Transverse colon (tissue), 4 donors: ENCODE results near the gene GPS1. TPM values are rescaled to one million over a fixed set of nuclear protein-coding genes. Genes with fewer than 3 reads are reported as not detected.

Source experiments
- DNase-seq: peaks from one replicate; pipeline ENCODE4 v3.0.0-alpha.2; 2019
- H3K27ac ChIP-seq, 4 donors: fragments of 200-600 bp; sonication (generic); 2 replicates each; pipeline ENCODE4 v1.5.1; 2016 to 2018; ENCODE audit warnings: inconsistent platforms in 4 of 4
- H3K27me3 ChIP-seq: fragments of 200-600 bp; sonication (generic); 2 replicates; pipeline ENCODE4 v1.5.1; 2017; ENCODE audit warnings: inconsistent platforms
- H3K36me3 ChIP-seq, 4 donors: fragments of 200-600 bp; sonication (generic); 2 replicates each; pipeline ENCODE4 v1.5.1; 2017 to 2019; ENCODE audit warnings: inconsistent platforms in 4 of 4
- H3K4me1 ChIP-seq, 4 donors: fragments of 200-600 bp; sonication (generic); 2 replicates each; pipeline ENCODE4 v1.5.1; 2017 to 2020; ENCODE audit warnings: inconsistent platforms in 4 of 4
- H3K4me3 ChIP-seq, 4 donors: fragments of 200-600 bp; sonication (generic); 1 replicate in 1 of 4; 2 replicates in 3 of 4; pipeline versions ENCODE4 v1.5.1 to v1.6.1; 2017 to 2019; ENCODE audit warnings: inconsistent platforms in 4 of 4
- H3K9me3 ChIP-seq, 2 donors: fragments of 200-600 bp; sonication (generic); 2 replicates each; pipeline ENCODE4 v1.5.1; 2017 to 2019; ENCODE audit warnings: inconsistent platforms in 2 of 2
- EP300 ChIP-seq: sonication (generic); formaldehyde crosslinking; IDR thresholded peaks from one replicate; pipeline ENCODE4 v1.6.1; 2017; ENCODE audit warnings: antibody characterized with exemption, low read depth
- POLR2A ChIP-seq: fragments of 450-650 bp; IDR thresholded peaks from one replicate; pipeline ENCODE4 v1.6.1; 2016; ENCODE audit warnings: antibody characterized with exemption, mild to moderate bottlenecking, moderate library complexity
- POLR2AphosphoS5 ChIP-seq, 3 donors: sonication (generic); formaldehyde crosslinking; IDR thresholded peaks; one replicate each; pipeline ENCODE4 v1.6.1; 2016; ENCODE audit warnings: antibody characterized with exemption in 3 of 3
- WGBS, 2 donors: methylation state at CpG; one replicate each; pipeline ENCODE4 v1.1.5; 2018; ENCODE audit warnings: low coverage in 1 of 2; 5-methylcytosine and 5-hydroxymethylcytosine counted together
- in situ Hi-C, 4 donors: fragments of 200-750 bp; cut with MboI; loops; one replicate each; pipeline versions ENCODE4 v1.15.0 to v1.15.1; 2017; ENCODE audit warnings: low sequenced_read_pairs in 3 of 4, low pct_ligation_motif_present in 1 of 4, low pct_unique_long_range_greater_than_20kb in 1 of 4
- intact Hi-C: fragments of 100-400 bp; cut with DNase I; formaldehyde crosslinking; loops from one replicate; pipeline ENCODE4 v1.15.1; 2023; ENCODE audit warnings: low total_unique reads
- total RNA-seq, 4 donors: library from RNA; depleted of rRNA; stranded (reverse); fragments of >200 nt; gene quantifications; one replicate each; pipeline ENCODE4 v1.1.0, GENCODE V29; 2016
- TF ChIP-seq, protein P1 (sequence below), 5 experiments: fragments of 200-600 bp in 3 of 5; fragments of 450-650 bp in 2 of 5; sonication (generic) in 3 of 5; IDR thresholded peaks; 1 replicate in 2 of 5; 2 replicates in 3 of 5; pipeline ENCODE4 v1.5.1; 2016 to 2017; ENCODE audit warnings: antibody characterized with exemption in 5 of 5, inconsistent platforms in 3 of 5, mild to moderate bottlenecking in 2 of 5, moderate library complexity in 1 of 5

Gene GPS1
- total RNA-seq, 4 donors from 2014 or later, result 42.0 to 160 (median 85.5) TPM

DNA sequence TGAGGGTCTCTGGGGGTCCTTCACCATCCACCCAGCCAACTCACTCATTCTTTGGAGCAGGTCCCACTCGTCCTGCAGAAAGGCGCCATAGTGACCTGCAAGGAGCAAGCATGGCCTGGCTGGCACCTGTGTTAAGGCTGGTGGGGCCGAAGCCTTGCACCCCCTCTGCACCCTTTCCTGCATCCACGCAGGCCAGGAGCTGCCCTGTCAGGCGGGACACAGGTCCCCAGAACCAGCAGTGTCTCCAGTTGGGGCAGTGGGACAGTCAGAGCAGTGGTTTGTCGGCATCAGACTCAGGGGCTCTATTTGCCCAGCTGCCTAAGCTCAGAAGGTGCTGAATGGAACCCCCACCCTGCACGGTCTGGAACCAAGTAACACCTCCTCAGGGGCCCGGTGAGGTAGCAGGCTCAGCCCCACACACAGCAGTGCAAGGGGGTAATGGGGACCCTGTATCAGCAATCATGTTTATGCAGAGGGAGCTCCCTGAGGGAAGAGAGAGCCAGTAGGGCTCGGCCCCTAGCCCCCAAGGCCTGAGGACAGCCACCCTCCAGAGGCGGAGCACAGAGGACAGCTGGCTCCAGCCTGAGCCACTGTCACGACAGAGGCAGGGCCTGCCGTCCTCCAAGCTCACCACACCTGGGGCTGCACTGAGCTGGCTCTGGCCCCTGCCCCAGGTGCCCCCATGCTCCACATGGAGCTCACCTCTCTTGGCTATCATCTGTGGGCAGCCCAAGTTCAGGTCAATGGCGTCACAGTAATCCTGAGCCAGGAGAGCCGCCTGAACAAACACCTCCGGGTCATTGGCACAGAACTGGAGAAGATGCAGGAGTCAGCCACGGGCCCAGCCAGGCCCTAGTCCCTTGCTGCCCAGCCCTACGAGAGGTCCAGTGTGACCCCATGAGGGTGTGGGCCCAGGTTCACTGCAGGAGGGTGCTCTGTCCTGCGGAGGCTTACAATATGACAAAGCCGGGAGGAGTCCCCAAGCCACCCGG lies 12.0 kb downstream of the GPS1 start:
- in situ Hi-C loops, result no loop called here
- H3K27ac ChIP-seq, result peak overlapping the region in 3 of 4 donors; percentile 84 to 91 (median 90)

DNA sequence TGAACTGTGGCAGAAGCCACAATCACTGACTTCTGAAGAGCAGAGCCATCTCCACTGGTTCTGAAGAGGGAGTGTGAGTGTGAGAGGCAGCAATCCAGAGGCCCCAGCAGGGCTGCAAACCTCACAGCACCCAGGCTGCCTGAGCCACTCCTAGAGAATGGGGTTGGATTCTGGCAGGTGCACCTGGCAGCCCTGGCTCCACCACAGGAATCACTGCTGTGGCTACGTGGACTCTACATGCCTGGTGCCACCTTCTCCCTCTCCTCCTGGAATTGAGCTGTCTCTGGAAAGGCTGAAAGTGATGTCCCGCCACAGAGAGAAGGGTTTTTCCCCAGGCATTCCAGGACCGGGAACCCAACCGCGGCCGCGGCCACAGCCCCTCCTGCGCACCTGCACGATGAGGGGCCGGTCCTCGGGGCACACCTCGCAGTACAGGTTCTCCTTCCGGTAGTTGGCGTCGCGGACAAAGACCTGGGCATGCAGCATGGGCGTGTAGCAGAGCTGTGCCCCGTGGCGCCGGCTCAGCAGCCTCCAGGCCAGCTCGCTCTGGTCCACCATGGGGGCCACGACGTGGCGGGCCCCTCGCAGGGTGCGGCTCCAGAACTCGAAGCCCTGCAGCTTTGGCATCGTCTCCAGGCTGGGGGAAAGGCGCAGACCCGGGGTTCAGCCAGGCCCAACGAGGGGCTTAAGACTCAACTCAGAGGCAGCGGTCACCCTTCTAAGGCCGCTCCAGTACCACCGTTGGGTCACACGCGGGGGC lies 12.9 kb downstream of the GPS1 start:
- 26% methylated on average over 34 of the region's 36 CpGs; no CpG with 5 or more reads in 1 of the 2 donors for WGBS, 2 donors
- Histone ChIP-seq H3K27me3 (no peaks in the 10 kb centered on the region), H3K4me1 (peaks cover 13 to 24% (median 23%) of the 10 kb centered on the region in 4 donors), H3K27ac (peak overlapping the region; percentile 84 to 92 (median 90)), H3K9me3 (no peaks in the 10 kb centered on the region), H3K36me3 (no peaks in the 10 kb centered on the region), H3K4me3 (peak overlapping the region; percentile 82 to 97 (median 92))
- DNase-seq, result peak; percentile 64
- intact Hi-C loops, result no loop called here
- in situ Hi-C loops, result no loop called here
- peak; percentile 43 for TF ChIP-seq POLR2A
- TF ChIP-seq EP300, result no peak
- peak in 1 of 3 donors; percentile 33 for TF ChIP-seq POLR2AphosphoS5 (IDR thresholded peaks at IDR 0.05)
- TF ChIP-seq, protein P1, sequence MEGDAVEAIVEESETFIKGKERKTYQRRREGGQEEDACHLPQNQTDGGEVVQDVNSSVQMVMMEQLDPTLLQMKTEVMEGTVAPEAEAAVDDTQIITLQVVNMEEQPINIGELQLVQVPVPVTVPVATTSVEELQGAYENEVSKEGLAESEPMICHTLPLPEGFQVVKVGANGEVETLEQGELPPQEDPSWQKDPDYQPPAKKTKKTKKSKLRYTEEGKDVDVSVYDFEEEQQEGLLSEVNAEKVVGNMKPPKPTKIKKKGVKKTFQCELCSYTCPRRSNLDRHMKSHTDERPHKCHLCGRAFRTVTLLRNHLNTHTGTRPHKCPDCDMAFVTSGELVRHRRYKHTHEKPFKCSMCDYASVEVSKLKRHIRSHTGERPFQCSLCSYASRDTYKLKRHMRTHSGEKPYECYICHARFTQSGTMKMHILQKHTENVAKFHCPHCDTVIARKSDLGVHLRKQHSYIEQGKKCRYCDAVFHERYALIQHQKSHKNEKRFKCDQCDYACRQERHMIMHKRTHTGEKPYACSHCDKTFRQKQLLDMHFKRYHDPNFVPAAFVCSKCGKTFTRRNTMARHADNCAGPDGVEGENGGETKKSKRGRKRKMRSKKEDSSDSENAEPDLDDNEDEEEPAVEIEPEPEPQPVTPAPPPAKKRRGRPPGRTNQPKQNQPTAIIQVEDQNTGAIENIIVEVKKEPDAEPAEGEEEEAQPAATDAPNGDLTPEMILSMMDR (IDR thresholded peaks at IDR 0.05), result no peak

More for the DNA sequence above, 12.0 kb downstream of the GPS1 start:
- intact Hi-C loops, result no loop called here
- Histone ChIP-seq H3K9me3 (no peaks in the 10 kb centered on the region), H3K4me1 (peaks cover 13 to 24% (median 23%) of the 10 kb centered on the region in 4 donors), H3K4me3 (peak overlapping the region in 1 of 4 donors; percentile 82), H3K27me3 (no peaks in the 10 kb centered on the region), H3K36me3 (no peaks in the 10 kb centered on the region)
- TF ChIP-seq, protein P1 (IDR thresholded peaks at IDR 0.05), result no peak
- DNase-seq, result no peak
- 78% methylated on average over 11 of the region's 20 CpGs; no CpG with 5 or more reads in 1 of the 2 donors for WGBS, 2 donors

DNA sequence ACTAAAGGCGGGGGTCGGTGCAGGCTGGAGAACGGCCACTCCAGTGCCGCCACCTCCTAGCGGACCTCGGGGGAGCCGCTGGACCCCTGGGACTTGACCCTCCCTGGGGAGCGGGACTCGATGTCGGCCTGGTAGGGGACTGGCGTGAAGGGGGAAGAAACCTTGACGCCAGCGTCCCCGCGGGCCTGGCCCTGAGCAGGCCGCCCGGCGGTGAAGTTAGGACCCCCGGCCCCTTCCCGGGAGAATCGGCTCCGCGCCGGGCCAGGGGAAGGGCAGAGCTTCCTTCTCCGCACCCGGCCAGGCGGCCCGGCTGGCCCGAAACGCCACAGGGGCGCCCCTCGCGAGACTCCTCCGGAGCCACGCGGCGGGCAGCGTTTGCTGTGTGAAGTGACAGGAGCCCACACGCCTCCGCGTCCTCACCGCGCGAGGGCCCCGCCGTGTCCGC lies 13.5 kb downstream of the GPS1 start:
- in situ Hi-C loops (no loop called here), intact Hi-C loops (no loop called here)
- Histone ChIP-seq H3K4me1 (peaks cover 13 to 24% (median 23%) of the 10 kb centered on the region in 4 donors), H3K27ac (peak overlapping the region; percentile 84 to 92 (median 90)), H3K9me3 (no peaks in the 10 kb centered on the region), H3K4me3 (peak overlapping the region; percentile 82 to 97 (median 92)), H3K36me3 (no peaks in the 10 kb centered on the region), H3K27me3 (no peaks in the 10 kb centered on the region)
- 0% methylated on average over 15 of the region's 47 CpGs; no CpG with 5 or more reads in 1 of the 2 donors for WGBS, 2 donors
- no peak for DNase-seq
- TF ChIP-seq POLR2A, result no peak

DNA sequence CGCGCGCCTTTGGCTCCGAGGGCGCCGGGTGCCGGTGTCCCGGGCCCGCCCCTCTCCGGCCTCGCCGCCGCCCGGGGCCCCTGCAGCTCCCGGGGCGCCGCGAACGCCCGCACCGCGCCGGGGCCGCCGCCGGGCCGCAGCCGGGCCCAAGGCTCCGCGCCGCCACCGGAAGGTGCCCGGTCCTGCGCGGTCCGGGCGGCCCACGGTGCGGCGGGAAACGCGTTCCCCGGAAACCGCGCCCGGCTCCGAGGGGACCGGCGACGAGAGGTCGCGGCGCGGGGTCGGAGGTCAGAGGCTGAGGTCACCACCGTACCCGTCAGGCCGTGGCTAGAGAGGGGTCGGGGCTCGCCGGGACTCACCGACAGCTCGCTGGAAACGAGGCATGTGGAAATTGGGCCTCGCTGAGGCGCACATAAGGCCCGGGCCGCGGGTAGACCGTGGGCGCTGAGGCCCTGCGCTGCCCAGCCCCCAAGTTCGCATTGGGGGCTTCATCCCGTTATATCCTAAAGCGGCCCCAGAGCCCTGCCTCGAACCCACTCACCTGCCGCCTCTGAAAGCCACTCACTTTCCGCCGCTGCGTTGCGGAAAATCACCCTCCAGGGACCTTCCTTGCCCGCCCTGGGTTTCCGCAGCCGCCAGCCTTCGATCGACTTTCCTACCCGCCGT lies 14.1 kb downstream of the GPS1 start, which contains the start of gene DUS1L:
Gene DUS1L, minus strand, starts transcription at position 167 of the 666 bp plus-strand sequence. CDS start 745 bp downstream, outside the sequence.
- in situ Hi-C loops, result no loop called here
- Histone ChIP-seq H3K27me3 (no peaks in the 10 kb centered on the region), H3K4me3 (peak within 1 kb of the TSS; percentile 82 to 97 (median 92)), H3K4me1 (peaks cover 13 to 24% (median 23%) of the 10 kb centered on the region in 4 donors), H3K9me3 (no peaks in the 10 kb centered on the region), H3K36me3 (no peaks in the 10 kb centered on the region), H3K27ac (peak within 1 kb of the TSS; percentile 84 to 92 (median 90))
- peak; percentile 67 for DNase-seq
- intact Hi-C loops, result no loop called here
- TF ChIP-seq, protein P1 (IDR thresholded peaks at IDR 0.05), result peak in 1 of 5 experiments; percentile 8
- peak in 2 of 3 donors; percentile 52 to 61 for TF ChIP-seq POLR2AphosphoS5 (IDR thresholded peaks at IDR 0.05)
- no peak for TF ChIP-seq POLR2A
- no peak for TF ChIP-seq EP300
- 25% methylated on average over 40 of the region's 88 CpGs; no CpG with 5 or more reads in 1 of the 2 donors for WGBS, 2 donors
